ENCODE data around the gene TAGLN.
"Not testable (repeated sequence)": the region's sequence is repeated elsewhere in the genome, so short reads cannot be mapped to it uniquely, and the experiment has no call there.

Gene TAGLN

GRCh38 chr11:117195761-117196160 is 3.4 kb upstream of the TAGLN start:
- DNase-seq (ENCODE audit: low read depth), result no peak

GRCh38 chr11:117197006-117197405 is 2.2 kb upstream of the TAGLN start:
- no peak for DNase-seq (ENCODE audit: low read depth)

- DNase-seq (ENCODE audit: low read depth), result no peak
These were observed 1.4 kb upstream of the TAGLN start for GRCh38 chr11:117197516-117198456.

GRCh38 chr11:117198613-117199012 is 557 bp upstream of the TAGLN start:
- no peak for DNase-seq (ENCODE audit: low read depth)

- no peak for DNase-seq (ENCODE audit: low read depth)
These were observed 994 bp downstream of the TAGLN start for GRCh38 chr11:117199916-117200812.

GRCh38 chr11:117200813-117201657 is 1.9 kb downstream of the TAGLN start:
- no peak for DNase-seq (ENCODE audit: low read depth)

GRCh38 chr11:117201658-117202305 is 2.6 kb downstream of the TAGLN start:
- no peak for DNase-seq (ENCODE audit: low read depth)

GRCh38 chr11:117202386-117203068 is 3.4 kb downstream of the TAGLN start:
- DNase-seq (ENCODE audit: low read depth), result no peak

GRCh38 chr11:117203069-117203407 is 3.9 kb downstream of the TAGLN start:
- DNase-seq (ENCODE audit: low read depth), result no peak

- DNase-seq (ENCODE audit: low read depth), result no peak
These were observed 5.3 kb downstream of the TAGLN start for GRCh38 chr11:117204283-117205080.

GRCh38 chr11:117205211-117205818 is 6.1 kb downstream of the TAGLN start:
- no peak for DNase-seq (ENCODE audit: low read depth)

GRCh38 chr11:117206111-117206510 is 6.9 kb downstream of the TAGLN start:
- not testable (repeated sequence) for DNase-seq (ENCODE audit: low read depth)

GRCh38 chr11:117206859-117207258 is 7.7 kb downstream of the TAGLN start:
- not testable (repeated sequence) for DNase-seq (ENCODE audit: low read depth)

GRCh38 chr11:117207481-117207880 is 8.3 kb downstream of the TAGLN start:
- DNase-seq (ENCODE audit: low read depth), result not testable (repeated sequence)

GRCh38 chr11:117208710-117209109 is 9.5 kb downstream of the TAGLN start:
- DNase-seq (ENCODE audit: low read depth), result not testable (repeated sequence)

- not testable (repeated sequence) for DNase-seq (ENCODE audit: low read depth)
These were observed 10.4 kb downstream of the TAGLN start for GRCh38 chr11:117209351-117210125.

- no peak for DNase-seq (ENCODE audit: low read depth)
These were observed 11.4 kb downstream of the TAGLN start for GRCh38 chr11:117210620-117211019.

GRCh38 chr11:117212697-117213355 is 13.7 kb downstream of the TAGLN start:
- no peak for DNase-seq (ENCODE audit: low read depth)
